Neural progenitor cell (in vitro differentiated cells): ENCODE data around the gene PSMG4. TPM values are rescaled to one million over a fixed set of nuclear protein-coding genes. Genes with fewer than 3 reads are reported as not detected.

ENCODE experiments used
- DNase-seq: peaks from one replicate; pipeline ENCODE4 v3.0.0-alpha.2; 2016; ENCODE audit warnings: low spot score
- H2AFZ ChIP-seq: fragments of 200-600 bp; sonication (generic); replicated peaks from 2 replicates; pipeline ENCODE4 v1.6.1; 2016; ENCODE audit warnings: antibody characterized with exemption
- H3F3A ChIP-seq: fragments of 200-600 bp; sonication (generic); 2 replicates; pipeline ENCODE4 v1.6.1; 2016; ENCODE audit warnings: antibody characterized with exemption, low read depth
- H3K27ac ChIP-seq: fragments of 200-600 bp; sonication (generic); 2 replicates; pipeline ENCODE4 v1.5.1; 2016; ENCODE audit warnings: mild to moderate bottlenecking
- H3K27me3 ChIP-seq: fragments of 200-600 bp; sonication (generic); 2 replicates; pipeline ENCODE4 v1.6.1; 2016; ENCODE audit warnings: mild to moderate bottlenecking, moderate library complexity
- H3K36me3 ChIP-seq: fragments of 200-600 bp; sonication (generic); 2 replicates; pipeline ENCODE4 v1.5.1; 2016
- H3K4me1 ChIP-seq: fragments of 200-600 bp; sonication (generic); 2 replicates; pipeline ENCODE4 v1.6.1; 2016; ENCODE audit warnings: mixed run types
- H3K4me2 ChIP-seq: fragments of 200-600 bp; sonication (generic); 2 replicates; pipeline ENCODE4 v1.6.1; 2016
- H3K4me3 ChIP-seq: fragments of 200-600 bp; sonication (generic); 2 replicates; pipeline ENCODE4 v1.5.1; 2016
- H3K79me2 ChIP-seq: fragments of 200-600 bp; sonication (generic); 2 replicates; pipeline ENCODE4 v1.6.1; 2016; ENCODE audit warnings: low read depth
- H3K9ac ChIP-seq: fragments of 200-600 bp; sonication (generic); 2 replicates; pipeline ENCODE4 v1.6.1; 2016
- H3K9me3 ChIP-seq: fragments of 200-600 bp; sonication (generic); 2 replicates; pipeline ENCODE4 v1.5.1; 2016; ENCODE audit warnings: low read depth
- H4K20me1 ChIP-seq: fragments of 200-600 bp; sonication (generic); 2 replicates; pipeline ENCODE4 v1.6.1; 2016; ENCODE audit warnings: low read depth
- H3K27ac Mint-ChIP-seq: 3 replicates; pipeline ENCODE4 v1.8.0; 2021; ENCODE audit warnings: mixed read lengths
- H3K27me3 Mint-ChIP-seq: 2 replicates; pipeline ENCODE4 v1.8.0; 2022; ENCODE audit warnings: low read depth, mild to moderate bottlenecking, inconsistent platforms, moderate library complexity, mixed read lengths; ENCODE audit not compliant: insufficient read depth
- H3K36me3 Mint-ChIP-seq: 3 replicates; pipeline ENCODE4 v1.8.0; 2021; ENCODE audit warnings: mixed read lengths
- H3K4me1 Mint-ChIP-seq: 3 replicates; pipeline ENCODE4 v1.8.0; 2021; ENCODE audit warnings: mixed read lengths
- H3K4me3 Mint-ChIP-seq: 3 replicates; pipeline ENCODE4 v1.8.0; 2021; ENCODE audit warnings: mild to moderate bottlenecking, moderate library complexity, mixed read lengths
- H3K9me3 Mint-ChIP-seq: 3 replicates; pipeline ENCODE4 v1.8.0; 2020; ENCODE audit warnings: mixed read lengths
- CTCF ChIP-seq: fragments of 200-600 bp; sonication (generic); IDR thresholded peaks from 2 replicates; pipeline ENCODE4 v1.5.1; 2017; ENCODE audit warnings: antibody characterized with exemption, mild to moderate bottlenecking
- EZH2 ChIP-seq: fragments of 200-600 bp; sonication (generic); IDR thresholded peaks from 2 replicates; pipeline ENCODE4 v1.6.1; 2017; ENCODE audit warnings: antibody characterized with exemption, mild to moderate bottlenecking, moderate library complexity
- EZH2phosphoT487 ChIP-seq: fragments of 200-600 bp; sonication (generic); IDR thresholded peaks from 2 replicates; pipeline ENCODE4 v1.6.1; 2017; ENCODE audit warnings: antibody characterized with exemption
- total RNA-seq: library from RNA; depleted of rRNA; stranded (reverse); fragments of >200 nt; gene quantifications from 2 replicates; pipeline ENCODE4 v1.2.3, GENCODE V29; 2015; ENCODE audit warnings: low replicate concordance

Gene PSMG4
- total RNA-seq, 1 donor from 2014 or later: 15.2 TPM

GRCh38 chr6:3250231-3250675 lies 8.5 kb upstream of the PSMG4 start:
- H3K36me3 Mint-ChIP-seq: peaks cover 22% of the 10 kb centered on the region
- Histone ChIP-seq H3K4me2 (peak overlapping the region; percentile 33), H3K9ac (no peak overlapping the region), H3K79me2 (no peaks in the 10 kb centered on the region), H3K4me1 (peaks cover 38% of the 10 kb centered on the region), H3K4me3 (no peak overlapping the region), H3K9me3 (no peaks in the 10 kb centered on the region), H4K20me1 (no peaks in the 10 kb centered on the region), H3K27me3 (no peaks in the 10 kb centered on the region), H3K36me3 (no peaks in the 10 kb centered on the region), H3F3A (peaks cover 16% of the 10 kb centered on the region), H2AFZ (peak overlapping the region; percentile 53), H3K27ac (peak overlapping the region; percentile 61)
- TF ChIP-seq EZH2phosphoT487 (no peak), EZH2 (no peak), CTCF (no peak)
- peaks cover 58% of the 10 kb centered on the region for H3K4me1 Mint-ChIP-seq
- peaks cover 5% of the 10 kb centered on the region for H3K9me3 Mint-ChIP-seq
- peaks cover 16% of the 10 kb centered on the region for H3K27me3 Mint-ChIP-seq
- no peak overlapping the region for H3K4me3 Mint-ChIP-seq
- peak overlapping the region; percentile 28 for H3K27ac Mint-ChIP-seq
- peak; percentile 54 for DNase-seq

- H3K4me3 ChIP-seq: no peak overlapping the region
- peak overlapping the region; percentile 92 for H3K27ac Mint-ChIP-seq
These were observed 7.1 kb upstream of the PSMG4 start for GRCh38 chr6:3251462-3252314.

GRCh38 chr6:3252369-3252768 lies 6.4 kb upstream of the PSMG4 start:
- Mint-ChIP-seq H3K36me3 (peaks cover 22% of the 10 kb centered on the region), H3K4me3 (no peak overlapping the region), H3K27me3 (peaks cover 16% of the 10 kb centered on the region), H3K4me1 (peaks cover 53% of the 10 kb centered on the region), H3K9me3 (peaks cover 5% of the 10 kb centered on the region), H3K27ac (no peak overlapping the region)
- Histone ChIP-seq H3K4me3 (no peak overlapping the region), H3K4me1 (peaks cover 37% of the 10 kb centered on the region), H2AFZ (no peak overlapping the region), H3K4me2 (no peak overlapping the region), H3K9me3 (no peaks in the 10 kb centered on the region), H3K9ac (no peak overlapping the region), H3K79me2 (no peaks in the 10 kb centered on the region), H3K27me3 (peaks cover 3% of the 10 kb centered on the region), H4K20me1 (no peaks in the 10 kb centered on the region), H3K27ac (no peak overlapping the region), H3F3A (peaks cover 16% of the 10 kb centered on the region), H3K36me3 (no peaks in the 10 kb centered on the region)
- DNase-seq: no peak
- no peak for TF ChIP-seq EZH2

More at GRCh38 chr6:3251462-3252314, 7.1 kb upstream of the PSMG4 start:
- peaks cover 38% of the 10 kb centered on the region for H3K4me1 ChIP-seq
- H3K36me3 Mint-ChIP-seq: peaks cover 22% of the 10 kb centered on the region
- peaks cover 16% of the 10 kb centered on the region for H3F3A ChIP-seq
- no peaks in the 10 kb centered on the region for H3K9me3 ChIP-seq
- H3K9me3 Mint-ChIP-seq: peaks cover 5% of the 10 kb centered on the region
- peak; percentile 90 for DNase-seq
- H3K4me3 Mint-ChIP-seq: peak overlapping the region; percentile 74
- no peaks in the 10 kb centered on the region for H4K20me1 ChIP-seq
- H3K27ac ChIP-seq: no peak overlapping the region
- TF ChIP-seq EZH2 (no peak), CTCF (peak; percentile 96), EZH2phosphoT487 (no peak)
- peaks cover 16% of the 10 kb centered on the region for H3K27me3 Mint-ChIP-seq
- H3K4me2 ChIP-seq: peak overlapping the region; percentile 29
- no peak overlapping the region for H2AFZ ChIP-seq
- no peak overlapping the region for H3K9ac ChIP-seq
- H3K36me3 ChIP-seq: no peaks in the 10 kb centered on the region
- H3K27me3 ChIP-seq: no peaks in the 10 kb centered on the region
- no peaks in the 10 kb centered on the region for H3K79me2 ChIP-seq
- peaks cover 54% of the 10 kb centered on the region for H3K4me1 Mint-ChIP-seq
